Lower leg skin (tissue), 3 donors: ENCODE data around the gene HLA-E.

ENCODE experiments used
- CTCF ChIP-seq, 3 donors: fragments of 450-650 bp; IDR thresholded peaks; one replicate each; pipeline ENCODE4 v1.5.1; 2016; ENCODE audit warnings: antibody characterized with exemption in 3 of 3, mild to moderate bottlenecking in 3 of 3, moderate library complexity in 2 of 3
- POLR2A ChIP-seq, 2 donors: fragments of 450-650 bp; IDR thresholded peaks; one replicate each; pipeline ENCODE4 v1.6.1; 2016 to 2017; ENCODE audit warnings: antibody characterized with exemption in 2 of 2, mild to moderate bottlenecking in 1 of 2, moderate library complexity in 1 of 2

- TF ChIP-seq CTCF (IDR thresholded peaks at IDR 0.05) (no peak), POLR2A (IDR thresholded peaks at IDR 0.05) (no peak)
Measured at GRCh38 chr6:30494291-30494861, 5.1 kb downstream of the HLA-E start.
